Upper lobe of left lung (tissue), 4 donors: ENCODE data around the gene RHBDF1.

ENCODE experiments used
- EP300 ChIP-seq, 4 donors: sonication (generic); formaldehyde crosslinking; IDR thresholded peaks; one replicate each; pipeline ENCODE4 v1.5.1; 2017; ENCODE audit warnings: antibody characterized with exemption in 4 of 4, control low read depth in 2 of 4
- POLR2A ChIP-seq, 4 donors: fragments of 450-650 bp; IDR thresholded peaks; one replicate each; pipeline ENCODE4 v1.5.1; 2016 to 2017; ENCODE audit warnings: antibody characterized with exemption in 4 of 4, mild to moderate bottlenecking in 2 of 4
- POLR2AphosphoS5 ChIP-seq, 2 donors: sonication (generic); formaldehyde crosslinking; IDR thresholded peaks; one replicate each; pipeline ENCODE4 v1.5.1; 2017; ENCODE audit warnings: antibody characterized with exemption in 2 of 2
- TF ChIP-seq, protein P1 (sequence below), 6 experiments: fragments of 450-650 bp in 4 of 6; fragments of 200-600 bp in 2 of 6; sonication (generic) in 2 of 6; IDR thresholded peaks; one replicate each; pipeline ENCODE4 v1.5.1; 2016 to 2019; ENCODE audit warnings: antibody characterized with exemption in 6 of 6

DNA sequence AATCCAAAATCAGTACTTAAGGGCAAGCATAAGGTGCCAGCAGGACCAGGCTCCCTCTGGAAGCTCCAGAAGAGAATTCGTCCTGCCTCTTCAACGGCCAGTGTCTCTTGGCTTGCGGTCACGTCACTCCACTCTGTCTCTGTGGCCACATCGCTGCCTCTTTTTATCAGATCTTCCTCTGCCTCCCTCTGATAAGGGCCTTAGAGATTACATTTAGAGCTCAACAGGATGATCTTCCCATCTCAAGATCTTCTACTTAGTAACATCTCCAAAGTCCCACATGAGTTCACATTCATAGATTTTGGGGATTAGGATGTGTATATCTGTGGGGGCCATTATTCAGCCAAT, 22.5 kb upstream of the RHBDF1 start:
- TF ChIP-seq POLR2AphosphoS5 (IDR thresholded peaks at IDR 0.05) = no peak
- TF ChIP-seq, protein P1, sequence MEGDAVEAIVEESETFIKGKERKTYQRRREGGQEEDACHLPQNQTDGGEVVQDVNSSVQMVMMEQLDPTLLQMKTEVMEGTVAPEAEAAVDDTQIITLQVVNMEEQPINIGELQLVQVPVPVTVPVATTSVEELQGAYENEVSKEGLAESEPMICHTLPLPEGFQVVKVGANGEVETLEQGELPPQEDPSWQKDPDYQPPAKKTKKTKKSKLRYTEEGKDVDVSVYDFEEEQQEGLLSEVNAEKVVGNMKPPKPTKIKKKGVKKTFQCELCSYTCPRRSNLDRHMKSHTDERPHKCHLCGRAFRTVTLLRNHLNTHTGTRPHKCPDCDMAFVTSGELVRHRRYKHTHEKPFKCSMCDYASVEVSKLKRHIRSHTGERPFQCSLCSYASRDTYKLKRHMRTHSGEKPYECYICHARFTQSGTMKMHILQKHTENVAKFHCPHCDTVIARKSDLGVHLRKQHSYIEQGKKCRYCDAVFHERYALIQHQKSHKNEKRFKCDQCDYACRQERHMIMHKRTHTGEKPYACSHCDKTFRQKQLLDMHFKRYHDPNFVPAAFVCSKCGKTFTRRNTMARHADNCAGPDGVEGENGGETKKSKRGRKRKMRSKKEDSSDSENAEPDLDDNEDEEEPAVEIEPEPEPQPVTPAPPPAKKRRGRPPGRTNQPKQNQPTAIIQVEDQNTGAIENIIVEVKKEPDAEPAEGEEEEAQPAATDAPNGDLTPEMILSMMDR (IDR thresholded peaks at IDR 0.05) = no peak
- TF ChIP-seq POLR2A (IDR thresholded peaks at IDR 0.05) = no peak
- no peak for TF ChIP-seq EP300 (IDR thresholded peaks at IDR 0.05)
